HEK293 (cell line): ENCODE data around the gene NSFL1C.

Source experiments
- GLI2 ChIP-seq: fragments of 450-650 bp; formaldehyde crosslinking; IDR thresholded peaks from 2 replicates; pipeline ENCODE4; 2017; ENCODE audit warnings: missing biosample characterization, missing genetic modification characterization, low read depth, borderline replicate concordance
- SP2 ChIP-seq: fragments of 450-650 bp; formaldehyde crosslinking; IDR thresholded peaks from 2 replicates; pipeline ENCODE4 v1.5.1; 2016; ENCODE audit warnings: missing biosample characterization, missing genetic modification characterization
- YY1 ChIP-seq: fragments of 450-650 bp; formaldehyde crosslinking; IDR thresholded peaks from 2 replicates; pipeline ENCODE4 v1.5.1; 2018; ENCODE audit warnings: missing biosample characterization, missing genetic modification characterization
- ZBTB8A ChIP-seq: fragments of 450-650 bp; formaldehyde crosslinking; IDR thresholded peaks from 2 replicates; pipeline ENCODE4 v1.5.1; 2016; ENCODE audit warnings: missing biosample characterization, missing genetic modification characterization
- ZNF121 ChIP-seq: fragments of 450-650 bp; formaldehyde crosslinking; IDR thresholded peaks from 2 replicates; pipeline ENCODE4 v1.5.1; 2016; ENCODE audit warnings: missing biosample characterization, missing genetic modification characterization
- ZNF133 ChIP-seq: fragments of 450-650 bp; formaldehyde crosslinking; IDR thresholded peaks from 2 replicates; pipeline ENCODE4 v1.5.1; 2016; ENCODE audit warnings: missing biosample characterization, missing genetic modification characterization
- ZNF140 ChIP-seq: fragments of 450-650 bp; formaldehyde crosslinking; IDR thresholded peaks from 2 replicates; pipeline ENCODE4 v1.5.1; 2016; ENCODE audit warnings: missing biosample characterization, missing genetic modification characterization
- ZNF146 ChIP-seq: fragments of 450-650 bp; formaldehyde crosslinking; IDR thresholded peaks from 2 replicates; pipeline ENCODE4 v1.5.1; 2016; ENCODE audit warnings: missing biosample characterization, missing genetic modification characterization
- ZNF274 ChIP-seq, 2 experiments: fragments of 200-500 bp in 1 of 2; fragments of 450-650 bp in 1 of 2; sonication (Bioruptor generic) in 1 of 2; formaldehyde crosslinking in 1 of 2; IDR thresholded peaks; 2 replicates each; pipeline versions ENCODE4 v1.5.1 to v1.6.1; 2014 to 2016; ENCODE audit warnings: borderline replicate concordance in 1 of 2, inconsistent platforms in 1 of 2, low read length in 1 of 2, missing biosample characterization in 1 of 2, missing genetic modification characterization in 1 of 2
- ZNF654 ChIP-seq: fragments of 450-650 bp; formaldehyde crosslinking; IDR thresholded peaks from 2 replicates; pipeline ENCODE4 v1.5.1; 2016; ENCODE audit warnings: low read depth, missing biosample characterization, missing genetic modification characterization
- TF ChIP-seq, protein P1 (sequence below): fragments of 450-650 bp; formaldehyde crosslinking; IDR thresholded peaks from 2 replicates; pipeline ENCODE4 v1.5.1; 2016; ENCODE audit warnings: missing biosample characterization, missing genetic modification characterization

DNA sequence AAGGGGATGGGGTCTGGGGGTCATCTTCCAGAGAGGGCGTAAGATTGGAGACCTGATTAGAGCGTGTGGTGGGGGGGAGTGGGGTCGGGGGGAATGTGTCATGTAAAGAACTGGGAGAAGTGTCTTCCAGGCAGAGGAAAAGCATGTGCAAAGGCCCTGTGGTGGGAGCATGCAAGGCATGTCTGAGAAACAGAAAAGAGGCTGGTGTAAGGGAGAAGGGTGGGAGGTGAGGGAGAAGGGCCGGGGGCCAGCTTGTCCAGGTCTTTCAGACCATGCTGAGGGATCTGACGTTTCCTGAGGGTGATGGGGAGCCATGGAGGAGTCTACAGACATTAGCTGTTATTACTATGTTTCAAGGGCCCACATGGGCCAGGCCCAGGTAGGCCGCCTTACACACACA lies 43.4 kb downstream of the NSFL1C start:
- TF ChIP-seq, protein P1, sequence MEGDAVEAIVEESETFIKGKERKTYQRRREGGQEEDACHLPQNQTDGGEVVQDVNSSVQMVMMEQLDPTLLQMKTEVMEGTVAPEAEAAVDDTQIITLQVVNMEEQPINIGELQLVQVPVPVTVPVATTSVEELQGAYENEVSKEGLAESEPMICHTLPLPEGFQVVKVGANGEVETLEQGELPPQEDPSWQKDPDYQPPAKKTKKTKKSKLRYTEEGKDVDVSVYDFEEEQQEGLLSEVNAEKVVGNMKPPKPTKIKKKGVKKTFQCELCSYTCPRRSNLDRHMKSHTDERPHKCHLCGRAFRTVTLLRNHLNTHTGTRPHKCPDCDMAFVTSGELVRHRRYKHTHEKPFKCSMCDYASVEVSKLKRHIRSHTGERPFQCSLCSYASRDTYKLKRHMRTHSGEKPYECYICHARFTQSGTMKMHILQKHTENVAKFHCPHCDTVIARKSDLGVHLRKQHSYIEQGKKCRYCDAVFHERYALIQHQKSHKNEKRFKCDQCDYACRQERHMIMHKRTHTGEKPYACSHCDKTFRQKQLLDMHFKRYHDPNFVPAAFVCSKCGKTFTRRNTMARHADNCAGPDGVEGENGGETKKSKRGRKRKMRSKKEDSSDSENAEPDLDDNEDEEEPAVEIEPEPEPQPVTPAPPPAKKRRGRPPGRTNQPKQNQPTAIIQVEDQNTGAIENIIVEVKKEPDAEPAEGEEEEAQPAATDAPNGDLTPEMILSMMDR (tag by site-specific recombination), result no peak
- TF ChIP-seq SP2 (tag by site-specific recombination), result no peak
- TF ChIP-seq YY1 (tag by site-specific recombination), result no peak
- no peak for TF ChIP-seq ZBTB8A (tag by site-specific recombination)
- no peak for TF ChIP-seq ZNF133 (tag by site-specific recombination)
- no peak for TF ChIP-seq ZNF121 (tag by site-specific recombination)
- no peak for TF ChIP-seq GLI2 (tag by site-specific recombination)
- no peak for TF ChIP-seq ZNF654 (tag by site-specific recombination)
- TF ChIP-seq ZNF140 (tag by site-specific recombination), result no peak
- no peak for TF ChIP-seq ZNF146 (tag by site-specific recombination)
- TF ChIP-seq ZNF274 (IDR thresholded peaks at IDR 0.05; ENCODE audit: low read length), result no peak
- no peak for TF ChIP-seq ZNF274 (tag by site-specific recombination; IDR thresholded peaks at IDR 0.05; ENCODE audit: borderline replicate concordance)
